WTC11 (cell line): ENCODE results near the gene NLRP8.

Source experiments
- ATF3 ChIP-seq: sonication (generic); formaldehyde crosslinking; conservative IDR thresholded peaks from 2 replicates; pipeline ENCODE4 v1.8.1; 2022; ENCODE audit warnings: mild to moderate bottlenecking, missing genetic modification reagents
- CTCF ChIP-seq: fragments of 200-600 bp; IDR thresholded peaks from 2 replicates; pipeline ENCODE4 v1.8.0; 2022; ENCODE audit warnings: antibody characterized with exemption

GRCh38 chr19:55935206-55935605 lies 12.4 kb upstream of the NLRP8 start:
- TF ChIP-seq ATF3 (no peak), CTCF (no peak)
